ENCODE measurements around the gene SRGAP1.

DNA sequence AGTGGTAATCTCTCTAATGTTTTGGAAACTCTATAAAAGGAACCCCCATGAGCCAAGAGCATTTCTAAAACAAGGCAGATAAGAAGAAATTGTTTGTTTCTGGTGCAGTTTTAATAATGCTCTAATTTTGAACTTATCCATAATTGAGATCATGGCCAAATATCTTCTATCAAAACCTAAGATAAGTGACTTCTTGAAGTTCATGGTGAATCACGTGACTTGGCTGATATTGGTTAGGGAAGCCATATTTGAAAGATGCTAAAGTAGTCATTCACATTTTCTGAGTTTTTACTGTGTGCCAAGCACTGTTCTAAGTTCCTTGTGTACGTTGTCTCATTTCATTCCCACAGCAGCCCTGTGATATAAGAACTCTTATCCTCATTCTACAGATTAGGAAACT, 219.7 kb downstream of the SRGAP1 start:
- TF ChIP-seq, protein P1, sequence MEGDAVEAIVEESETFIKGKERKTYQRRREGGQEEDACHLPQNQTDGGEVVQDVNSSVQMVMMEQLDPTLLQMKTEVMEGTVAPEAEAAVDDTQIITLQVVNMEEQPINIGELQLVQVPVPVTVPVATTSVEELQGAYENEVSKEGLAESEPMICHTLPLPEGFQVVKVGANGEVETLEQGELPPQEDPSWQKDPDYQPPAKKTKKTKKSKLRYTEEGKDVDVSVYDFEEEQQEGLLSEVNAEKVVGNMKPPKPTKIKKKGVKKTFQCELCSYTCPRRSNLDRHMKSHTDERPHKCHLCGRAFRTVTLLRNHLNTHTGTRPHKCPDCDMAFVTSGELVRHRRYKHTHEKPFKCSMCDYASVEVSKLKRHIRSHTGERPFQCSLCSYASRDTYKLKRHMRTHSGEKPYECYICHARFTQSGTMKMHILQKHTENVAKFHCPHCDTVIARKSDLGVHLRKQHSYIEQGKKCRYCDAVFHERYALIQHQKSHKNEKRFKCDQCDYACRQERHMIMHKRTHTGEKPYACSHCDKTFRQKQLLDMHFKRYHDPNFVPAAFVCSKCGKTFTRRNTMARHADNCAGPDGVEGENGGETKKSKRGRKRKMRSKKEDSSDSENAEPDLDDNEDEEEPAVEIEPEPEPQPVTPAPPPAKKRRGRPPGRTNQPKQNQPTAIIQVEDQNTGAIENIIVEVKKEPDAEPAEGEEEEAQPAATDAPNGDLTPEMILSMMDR (IDR thresholded peaks at IDR 0.05) = no peak
- TF ChIP-seq POLR2A (IDR thresholded peaks at IDR 0.05) = no peak

Measured in right lobe of liver (tissue), 4 donors.